ENCODE results near the gene TRAM2. TPM values are rescaled to one million over a fixed set of nuclear protein-coding genes. Genes with fewer than 3 reads are reported as not detected.

Gene TRAM2
- total and polyA plus RNA-seq, 2 donors from 2014 or later, result 4.5 to 20.7 TPM

GRCh38 chr6:52491203-52492069, 85.4 kb downstream of the TRAM2 start:
- FAIRE-seq (no peak), DNase-seq (no peak)
- Histone ChIP-seq H3K9me3 (ENCODE audit: control insufficient read depth in 2 of 3, insufficient read depth in 1 of 3, low read length in 3 of 3) (no peaks in the 10 kb centered on the region), H3K4me3 (ENCODE audit: low read length in 3 of 3) (no peak overlapping the region), H3K9ac (ENCODE audit: low read length in 3 of 3) (no peak overlapping the region), H3K27ac (ENCODE audit: low read depth in 2 of 2, low read length in 2 of 2) (no peak overlapping the region), H3K36me3 (ENCODE audit: control insufficient read depth in 2 of 3, insufficient read depth in 3 of 3, low read length in 3 of 3) (no peaks in the 10 kb centered on the region), H3K4me1 (ENCODE audit: control insufficient read depth in 2 of 3, insufficient read depth in 2 of 3, low read depth in 1 of 3, low read length in 3 of 3) (no peaks in the 10 kb centered on the region), H3K27me3 (ENCODE audit: control insufficient read depth, insufficient read depth, low read length) (no peaks in the 10 kb centered on the region)
- intact Hi-C loops (cut with DNase I), result no loop called here
- TF ChIP-seq, protein P1, sequence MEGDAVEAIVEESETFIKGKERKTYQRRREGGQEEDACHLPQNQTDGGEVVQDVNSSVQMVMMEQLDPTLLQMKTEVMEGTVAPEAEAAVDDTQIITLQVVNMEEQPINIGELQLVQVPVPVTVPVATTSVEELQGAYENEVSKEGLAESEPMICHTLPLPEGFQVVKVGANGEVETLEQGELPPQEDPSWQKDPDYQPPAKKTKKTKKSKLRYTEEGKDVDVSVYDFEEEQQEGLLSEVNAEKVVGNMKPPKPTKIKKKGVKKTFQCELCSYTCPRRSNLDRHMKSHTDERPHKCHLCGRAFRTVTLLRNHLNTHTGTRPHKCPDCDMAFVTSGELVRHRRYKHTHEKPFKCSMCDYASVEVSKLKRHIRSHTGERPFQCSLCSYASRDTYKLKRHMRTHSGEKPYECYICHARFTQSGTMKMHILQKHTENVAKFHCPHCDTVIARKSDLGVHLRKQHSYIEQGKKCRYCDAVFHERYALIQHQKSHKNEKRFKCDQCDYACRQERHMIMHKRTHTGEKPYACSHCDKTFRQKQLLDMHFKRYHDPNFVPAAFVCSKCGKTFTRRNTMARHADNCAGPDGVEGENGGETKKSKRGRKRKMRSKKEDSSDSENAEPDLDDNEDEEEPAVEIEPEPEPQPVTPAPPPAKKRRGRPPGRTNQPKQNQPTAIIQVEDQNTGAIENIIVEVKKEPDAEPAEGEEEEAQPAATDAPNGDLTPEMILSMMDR (IDR thresholded peaks at IDR 0.05; ENCODE audit: borderline replicate concordance, extremely low read depth, insufficient read depth), result no peak

DNA sequence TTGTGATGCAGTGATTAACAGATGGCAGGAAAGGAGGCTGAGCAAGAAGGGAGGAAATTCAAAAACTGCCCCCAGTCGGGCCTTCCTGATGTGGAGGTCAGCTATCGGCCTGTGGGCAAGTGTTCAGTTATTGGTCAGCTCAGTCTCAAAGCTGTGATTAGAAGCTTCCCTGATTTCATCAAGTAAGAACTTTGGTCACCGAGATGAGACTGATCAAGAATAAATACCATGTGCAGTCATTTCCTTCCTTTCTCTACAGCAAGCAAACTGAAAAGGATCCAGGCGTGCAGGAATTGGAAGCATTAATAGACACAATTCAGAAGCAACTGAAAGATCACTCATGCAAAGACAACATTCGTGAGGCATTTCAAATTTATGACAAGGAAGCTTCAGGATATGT, 87.0 kb downstream of the TRAM2 start:
- Histone ChIP-seq H3K4me3 (ENCODE audit: low read length in 3 of 3) (no peak overlapping the region), H3K4me1 (ENCODE audit: control insufficient read depth in 2 of 3, insufficient read depth in 2 of 3, low read depth in 1 of 3, low read length in 3 of 3) (no peaks in the 10 kb centered on the region), H3K9ac (ENCODE audit: low read length in 3 of 3) (no peak overlapping the region), H3K27me3 (ENCODE audit: control insufficient read depth, insufficient read depth, low read length) (no peaks in the 10 kb centered on the region), H3K9me3 (ENCODE audit: control insufficient read depth in 2 of 3, insufficient read depth in 1 of 3, low read length in 3 of 3) (no peaks in the 10 kb centered on the region), H3K27ac (ENCODE audit: low read depth in 2 of 2, low read length in 2 of 2) (no peak overlapping the region), H3K36me3 (ENCODE audit: control insufficient read depth in 2 of 3, insufficient read depth in 3 of 3, low read length in 3 of 3) (no peaks in the 10 kb centered on the region)
- TF ChIP-seq, protein P1 (IDR thresholded peaks at IDR 0.05; ENCODE audit: borderline replicate concordance, extremely low read depth, insufficient read depth), result no peak
- DNase-seq, result no peak
- intact Hi-C loops (cut with DNase I), result no loop called here
- no peak for FAIRE-seq

GRCh38 chr6:52483671-52484003, 93.2 kb downstream of the TRAM2 start:
- TF ChIP-seq, protein P1 (IDR thresholded peaks at IDR 0.05; ENCODE audit: borderline replicate concordance, extremely low read depth, insufficient read depth), result no peak
- no peak overlapping the region for H3K9ac ChIP-seq (ENCODE audit: low read length in 3 of 3)
- H3K9me3 ChIP-seq (ENCODE audit: control insufficient read depth in 2 of 3, insufficient read depth in 1 of 3, low read length in 3 of 3), result no peaks in the 10 kb centered on the region
- DNase-seq (no peak), FAIRE-seq (no peak)
- intact Hi-C loops (cut with DNase I), result no loop called here
- H3K27me3 ChIP-seq (ENCODE audit: control insufficient read depth, insufficient read depth, low read length), result no peaks in the 10 kb centered on the region
- no peak overlapping the region for H3K27ac ChIP-seq (ENCODE audit: low read depth in 2 of 2, low read length in 2 of 2)
- H3K36me3 ChIP-seq (ENCODE audit: control insufficient read depth in 2 of 3, insufficient read depth in 3 of 3, low read length in 3 of 3), result no peaks in the 10 kb centered on the region
- H3K4me1 ChIP-seq (ENCODE audit: control insufficient read depth in 2 of 3, insufficient read depth in 2 of 3, low read depth in 1 of 3, low read length in 3 of 3), result no peaks in the 10 kb centered on the region
- H3K4me3 ChIP-seq (ENCODE audit: low read length in 3 of 3), result no peak overlapping the region
